ENCODE measurements around the gene SLC26A11. TPM values are rescaled to one million over a fixed set of nuclear protein-coding genes. Genes with fewer than 3 reads are reported as not detected.

Gene SLC26A11
- total RNA-seq, 1 donor from 2014 or later, result 50.1 TPM

DNA sequence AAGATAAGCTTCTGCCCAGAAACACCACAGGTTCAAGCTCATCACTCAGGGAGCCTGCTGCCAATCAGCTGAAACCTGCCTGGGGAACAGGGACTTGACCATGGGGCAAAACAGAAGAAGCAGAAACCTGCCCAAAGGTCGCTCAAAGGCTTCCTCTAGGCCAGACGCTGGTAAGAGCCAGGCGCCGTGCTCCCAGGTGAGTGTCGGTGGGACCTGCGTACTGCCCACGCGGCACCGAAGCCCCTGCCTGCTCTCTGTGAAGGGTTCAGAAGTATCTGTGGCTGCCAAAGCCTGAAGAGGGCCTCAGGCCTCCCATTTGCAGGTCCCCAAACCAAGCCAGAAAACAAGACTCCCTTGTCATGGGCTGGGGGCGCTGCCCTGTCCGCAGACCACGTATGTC, 10.5 kb upstream of the SLC26A11 start:
- TF ChIP-seq, protein P1, sequence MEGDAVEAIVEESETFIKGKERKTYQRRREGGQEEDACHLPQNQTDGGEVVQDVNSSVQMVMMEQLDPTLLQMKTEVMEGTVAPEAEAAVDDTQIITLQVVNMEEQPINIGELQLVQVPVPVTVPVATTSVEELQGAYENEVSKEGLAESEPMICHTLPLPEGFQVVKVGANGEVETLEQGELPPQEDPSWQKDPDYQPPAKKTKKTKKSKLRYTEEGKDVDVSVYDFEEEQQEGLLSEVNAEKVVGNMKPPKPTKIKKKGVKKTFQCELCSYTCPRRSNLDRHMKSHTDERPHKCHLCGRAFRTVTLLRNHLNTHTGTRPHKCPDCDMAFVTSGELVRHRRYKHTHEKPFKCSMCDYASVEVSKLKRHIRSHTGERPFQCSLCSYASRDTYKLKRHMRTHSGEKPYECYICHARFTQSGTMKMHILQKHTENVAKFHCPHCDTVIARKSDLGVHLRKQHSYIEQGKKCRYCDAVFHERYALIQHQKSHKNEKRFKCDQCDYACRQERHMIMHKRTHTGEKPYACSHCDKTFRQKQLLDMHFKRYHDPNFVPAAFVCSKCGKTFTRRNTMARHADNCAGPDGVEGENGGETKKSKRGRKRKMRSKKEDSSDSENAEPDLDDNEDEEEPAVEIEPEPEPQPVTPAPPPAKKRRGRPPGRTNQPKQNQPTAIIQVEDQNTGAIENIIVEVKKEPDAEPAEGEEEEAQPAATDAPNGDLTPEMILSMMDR (IDR thresholded peaks at IDR 0.05; ENCODE audit: unreplicated experiment), result no peak
- Mint-ChIP-seq H3K27me3 (ENCODE audit: unreplicated experiment) (peaks cover 4% of the 10 kb centered on the region), H3K27ac (ENCODE audit: unreplicated experiment) (no peak overlapping the region), H3K36me3 (ENCODE audit: low read depth, unreplicated experiment) (peaks cover 26% of the 10 kb centered on the region), H3K4me3 (ENCODE audit: unreplicated experiment) (no peak overlapping the region), H3K4me1 (ENCODE audit: unreplicated experiment) (no peaks in the 10 kb centered on the region), H3K9me3 (ENCODE audit: unreplicated experiment) (no peaks in the 10 kb centered on the region)
- DNase-seq (ENCODE audit: low spot score), result no peak

DNA sequence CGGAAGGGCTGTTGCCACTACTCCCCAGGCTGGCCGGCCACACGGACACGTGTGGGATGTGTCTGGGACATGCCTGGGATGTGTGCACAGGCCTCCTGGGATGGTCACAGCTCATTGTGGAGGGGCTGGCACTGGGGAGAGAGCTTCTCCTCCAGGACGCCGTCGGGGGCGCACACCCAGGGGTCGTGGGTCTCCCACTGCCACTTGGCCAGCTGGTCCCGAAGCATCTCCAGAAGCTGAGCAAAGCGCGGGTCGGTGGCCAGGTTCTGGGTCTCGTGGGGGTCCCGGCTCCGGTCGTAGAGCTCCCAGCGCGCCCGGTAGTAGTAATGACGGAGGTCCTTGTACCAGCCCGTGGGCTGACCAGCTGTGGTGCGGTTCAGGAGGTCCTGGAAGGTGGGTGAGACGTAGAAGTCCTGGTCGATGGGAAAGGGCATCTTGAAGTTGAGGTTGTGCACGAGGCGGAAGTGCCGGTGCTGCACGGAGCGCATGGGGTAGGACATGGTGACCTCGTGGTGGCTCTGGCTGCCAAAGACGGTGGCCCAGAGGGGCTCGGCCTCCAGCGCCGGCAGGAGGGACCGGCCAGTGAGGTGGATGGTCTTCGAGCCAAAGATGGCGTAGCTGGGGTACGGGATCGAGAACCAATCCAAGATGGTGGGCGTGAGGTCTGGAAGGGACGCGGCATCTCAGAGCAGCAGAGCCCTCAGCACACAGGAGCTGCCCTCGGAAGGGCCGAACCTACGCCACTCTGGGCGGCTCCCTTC, 9.7 kb upstream of the SLC26A11 start:
- DNase-seq (ENCODE audit: low spot score), result no peak
- peaks cover 4% of the 10 kb centered on the region for H3K27me3 Mint-ChIP-seq (ENCODE audit: unreplicated experiment)
- H3K4me3 Mint-ChIP-seq (ENCODE audit: unreplicated experiment), result no peak overlapping the region
- TF ChIP-seq, protein P1 (IDR thresholded peaks at IDR 0.05; ENCODE audit: unreplicated experiment), result no peak
- H3K36me3 Mint-ChIP-seq (ENCODE audit: low read depth, unreplicated experiment), result peaks cover 26% of the 10 kb centered on the region
- no peak overlapping the region for H3K27ac Mint-ChIP-seq (ENCODE audit: unreplicated experiment)
- no peaks in the 10 kb centered on the region for H3K9me3 Mint-ChIP-seq (ENCODE audit: unreplicated experiment)
- no peaks in the 10 kb centered on the region for H3K4me1 Mint-ChIP-seq (ENCODE audit: unreplicated experiment)

DNA sequence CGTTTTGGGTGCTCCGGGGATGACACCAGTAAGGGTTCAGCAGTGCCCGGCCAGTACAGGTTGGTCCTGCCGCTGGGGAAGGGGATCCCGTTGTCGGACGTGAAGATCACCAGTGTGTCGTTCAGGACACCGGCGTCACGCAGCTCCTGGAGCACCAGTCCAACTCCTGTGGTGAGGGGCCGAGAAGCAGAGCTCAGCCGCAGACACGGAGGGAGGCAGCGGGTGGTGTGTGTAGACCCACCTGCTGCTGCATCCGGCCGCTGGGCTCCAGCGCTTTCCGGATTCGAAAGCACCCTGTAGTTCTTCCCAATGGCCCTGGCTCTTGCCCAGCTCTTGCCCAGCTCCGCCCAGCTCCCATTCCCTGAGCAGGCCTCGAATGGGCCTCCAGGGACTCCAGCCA, 8.1 kb upstream of the SLC26A11 start:
- no peak overlapping the region for H3K4me3 Mint-ChIP-seq (ENCODE audit: unreplicated experiment)
- no peak overlapping the region for H3K27ac Mint-ChIP-seq (ENCODE audit: unreplicated experiment)
- peaks cover 35% of the 10 kb centered on the region for H3K36me3 Mint-ChIP-seq (ENCODE audit: low read depth, unreplicated experiment)
- no peaks in the 10 kb centered on the region for H3K9me3 Mint-ChIP-seq (ENCODE audit: unreplicated experiment)
- DNase-seq (ENCODE audit: low spot score), result no peak
- H3K4me1 Mint-ChIP-seq (ENCODE audit: unreplicated experiment), result no peaks in the 10 kb centered on the region
- TF ChIP-seq, protein P1 (IDR thresholded peaks at IDR 0.05; ENCODE audit: unreplicated experiment), result no peak
- peaks cover 2% of the 10 kb centered on the region for H3K27me3 Mint-ChIP-seq (ENCODE audit: unreplicated experiment)

DNA sequence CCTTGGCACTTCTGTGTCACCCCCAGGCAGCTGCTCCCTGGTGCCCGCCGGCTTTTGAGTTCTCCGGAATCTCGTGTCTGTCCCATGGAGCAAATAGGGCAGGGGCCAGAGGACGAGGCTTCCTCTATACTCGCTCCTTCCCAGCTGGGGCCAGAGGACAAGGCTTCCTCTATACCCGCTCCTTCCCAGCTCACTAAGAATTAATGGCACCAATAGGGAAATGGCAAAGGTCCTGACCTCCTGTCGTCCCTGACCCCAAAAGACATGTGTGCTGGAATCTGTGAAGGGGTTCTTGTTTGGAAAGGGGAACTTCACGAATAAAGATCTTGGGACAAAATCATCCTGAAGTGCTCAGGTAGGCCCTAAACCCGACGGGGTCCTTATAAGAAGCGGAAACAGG, 7.7 kb upstream of the SLC26A11 start:
- Mint-ChIP-seq H3K36me3 (ENCODE audit: low read depth, unreplicated experiment) (peaks cover 39% of the 10 kb centered on the region), H3K27me3 (ENCODE audit: unreplicated experiment) (peaks cover 4% of the 10 kb centered on the region), H3K9me3 (ENCODE audit: unreplicated experiment) (no peaks in the 10 kb centered on the region), H3K27ac (ENCODE audit: unreplicated experiment) (no peak overlapping the region), H3K4me1 (ENCODE audit: unreplicated experiment) (peaks cover 2% of the 10 kb centered on the region), H3K4me3 (ENCODE audit: unreplicated experiment) (no peak overlapping the region)
- TF ChIP-seq, protein P1 (IDR thresholded peaks at IDR 0.05; ENCODE audit: unreplicated experiment), result no peak
- no peak for DNase-seq (ENCODE audit: low spot score)

DNA sequence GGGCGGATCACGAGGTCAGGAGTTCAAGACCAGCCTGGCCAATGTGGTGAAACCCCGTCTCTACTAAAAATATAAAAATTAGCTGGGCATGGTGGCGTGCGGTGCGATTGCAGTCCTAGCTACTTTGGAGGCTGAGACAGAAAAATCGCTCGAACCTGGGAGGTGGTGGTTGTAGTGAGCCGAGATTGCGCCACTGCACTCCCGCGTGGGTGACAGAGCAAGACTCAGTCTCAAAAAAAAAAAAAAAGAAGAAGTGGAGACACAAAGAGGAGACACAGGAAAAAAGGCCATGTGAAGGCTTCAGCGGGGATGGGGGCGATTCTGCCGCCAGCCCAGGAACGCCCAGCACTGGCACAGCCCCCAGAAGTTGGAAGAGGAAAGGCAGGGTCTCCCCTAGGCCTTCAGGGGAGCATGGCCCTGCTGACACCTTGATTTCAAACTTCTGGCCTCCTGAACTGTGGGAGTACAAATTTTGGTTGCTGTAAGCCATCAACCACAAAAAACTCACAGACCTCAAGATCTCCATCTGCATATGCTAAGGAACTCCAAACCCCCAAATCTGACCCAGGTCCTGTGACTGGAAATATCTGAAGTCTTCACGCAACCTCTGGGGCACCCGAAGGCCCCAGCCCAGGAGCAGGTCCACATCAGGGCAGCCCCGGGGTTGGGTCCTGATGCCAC, 7.1 kb upstream of the SLC26A11 start:
- TF ChIP-seq, protein P1 (IDR thresholded peaks at IDR 0.05; ENCODE audit: unreplicated experiment), result no peak
- Mint-ChIP-seq H3K9me3 (ENCODE audit: unreplicated experiment) (no peaks in the 10 kb centered on the region), H3K4me3 (ENCODE audit: unreplicated experiment) (no peak overlapping the region), H3K4me1 (ENCODE audit: unreplicated experiment) (peaks cover 3% of the 10 kb centered on the region), H3K27me3 (ENCODE audit: unreplicated experiment) (peaks cover 4% of the 10 kb centered on the region), H3K27ac (ENCODE audit: unreplicated experiment) (no peak overlapping the region), H3K36me3 (ENCODE audit: low read depth, unreplicated experiment) (peaks cover 42% of the 10 kb centered on the region)
- no peak for DNase-seq (ENCODE audit: low spot score)

Data from endothelial cell (in vitro differentiated cells).